LNCAP (cell line): Measurements from ENCODE around the gene SLC28A1.

Experiments
- TF ChIP-seq, protein P1 (sequence below): fragments of 450-650 bp; IDR thresholded peaks from 2 replicates; pipeline ENCODE4 v1.5.1; 2017; ENCODE audit warnings: mild to moderate bottlenecking

The SLC28A1 gene

GRCh38 chr15:84970843-84971242, 86.4 kb downstream of the SLC28A1 start:
- TF ChIP-seq, protein P1, sequence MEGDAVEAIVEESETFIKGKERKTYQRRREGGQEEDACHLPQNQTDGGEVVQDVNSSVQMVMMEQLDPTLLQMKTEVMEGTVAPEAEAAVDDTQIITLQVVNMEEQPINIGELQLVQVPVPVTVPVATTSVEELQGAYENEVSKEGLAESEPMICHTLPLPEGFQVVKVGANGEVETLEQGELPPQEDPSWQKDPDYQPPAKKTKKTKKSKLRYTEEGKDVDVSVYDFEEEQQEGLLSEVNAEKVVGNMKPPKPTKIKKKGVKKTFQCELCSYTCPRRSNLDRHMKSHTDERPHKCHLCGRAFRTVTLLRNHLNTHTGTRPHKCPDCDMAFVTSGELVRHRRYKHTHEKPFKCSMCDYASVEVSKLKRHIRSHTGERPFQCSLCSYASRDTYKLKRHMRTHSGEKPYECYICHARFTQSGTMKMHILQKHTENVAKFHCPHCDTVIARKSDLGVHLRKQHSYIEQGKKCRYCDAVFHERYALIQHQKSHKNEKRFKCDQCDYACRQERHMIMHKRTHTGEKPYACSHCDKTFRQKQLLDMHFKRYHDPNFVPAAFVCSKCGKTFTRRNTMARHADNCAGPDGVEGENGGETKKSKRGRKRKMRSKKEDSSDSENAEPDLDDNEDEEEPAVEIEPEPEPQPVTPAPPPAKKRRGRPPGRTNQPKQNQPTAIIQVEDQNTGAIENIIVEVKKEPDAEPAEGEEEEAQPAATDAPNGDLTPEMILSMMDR, result no peak

GRCh38 chr15:84973492-84974460, 89.3 kb downstream of the SLC28A1 start:
- TF ChIP-seq, protein P1, result no peak

DNA sequence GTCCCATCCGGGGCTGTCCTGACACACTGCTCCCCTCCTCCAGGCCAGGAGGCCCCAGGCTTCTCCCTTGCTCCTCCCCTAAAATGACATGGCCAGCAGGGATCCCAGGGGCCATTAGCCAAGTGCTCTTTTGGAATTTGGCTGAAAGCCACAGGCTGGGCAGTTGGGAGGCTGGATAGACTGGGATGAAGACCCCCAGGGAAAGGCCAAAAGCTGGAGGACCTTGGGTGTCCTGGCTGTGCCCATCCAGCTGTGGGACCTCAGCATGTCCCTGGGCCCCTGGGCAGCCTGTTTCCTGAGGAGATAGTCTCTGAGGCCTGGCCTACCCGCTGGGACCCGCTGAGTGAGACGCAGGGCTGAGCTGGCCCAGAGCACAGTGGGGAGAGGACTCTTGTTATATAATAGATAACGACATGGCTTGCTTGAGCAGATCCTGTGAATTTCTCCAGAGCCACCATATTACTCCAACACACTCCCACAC, 91.4 kb downstream of the SLC28A1 start:
- TF ChIP-seq, protein P1, result no peak

DNA sequence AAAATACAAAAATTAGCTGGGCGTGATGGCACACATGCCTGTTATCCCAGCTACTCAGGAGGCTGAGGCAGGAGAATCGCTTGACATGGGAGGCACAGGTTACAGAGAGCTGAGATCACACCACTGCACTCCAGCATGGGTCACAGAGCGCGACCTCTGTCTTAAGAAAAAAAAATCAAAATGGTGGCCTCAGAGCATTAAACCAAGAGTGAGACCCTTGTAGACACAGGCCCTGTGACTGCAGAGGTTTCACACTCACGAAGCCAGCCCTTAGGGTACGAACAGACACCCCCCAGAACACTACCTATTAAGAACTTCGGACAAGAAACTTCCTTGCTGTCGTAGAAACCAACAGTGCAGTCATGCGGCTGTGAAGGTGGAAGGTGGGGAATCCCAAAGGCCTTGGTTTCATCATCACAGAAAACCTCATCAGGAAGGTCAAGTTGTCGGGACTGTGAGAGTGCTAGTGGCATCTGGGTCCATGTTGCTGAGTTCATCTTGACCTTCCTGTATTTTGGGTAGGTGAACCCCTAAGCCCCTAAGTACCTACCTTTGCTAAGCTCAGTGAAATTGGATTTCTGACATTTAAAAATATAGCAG, 92.4 kb downstream of the SLC28A1 start:
- TF ChIP-seq, protein P1, result no peak

- TF ChIP-seq, protein P1, result no peak
Measured at GRCh38 chr15:84979651-84980050, 95.2 kb downstream of the SLC28A1 start.

- TF ChIP-seq, protein P1, result no peak
Measured at GRCh38 chr15:84980196-84981053, 96.0 kb downstream of the SLC28A1 start.
